Loucy (cell line): ENCODE measurements around the gene RAET1G.
"Not testable (repeated sequence)": the region's sequence is repeated elsewhere in the genome, so short reads cannot be mapped to it uniquely, and the experiment has no call there.

ENCODE experiments used
- H2AFZ ChIP-seq: fragments of 200-600 bp; sonication (generic); 2 replicates; pipeline ENCODE4 v1.6.0; 2016; ENCODE audit warnings: antibody characterized with exemption, mild to moderate bottlenecking, low read length, moderate library complexity
- H3F3A ChIP-seq: fragments of 200-600 bp; 2 replicates; pipeline ENCODE4 v1.6.0; 2016; ENCODE audit warnings: antibody characterized with exemption, low read depth, mild to moderate bottlenecking
- H3K27me3 ChIP-seq: fragments of 200-600 bp; sonication (generic); 2 replicates; pipeline ENCODE4 v1.6.1; 2014; ENCODE audit warnings: low read length, mild to moderate bottlenecking; ENCODE audit not compliant: insufficient read depth, poor library complexity, severe bottlenecking
- H3K36me3 ChIP-seq: fragments of 200-600 bp; sonication (generic); 2 replicates; pipeline ENCODE4 v1.6.1; 2016; ENCODE audit warnings: low read length; ENCODE audit not compliant: insufficient read depth
- H3K4me1 ChIP-seq: fragments of 200-600 bp; sonication (generic); 2 replicates; pipeline ENCODE4 v1.5.1; 2014; ENCODE audit warnings: low read length, mild to moderate bottlenecking; ENCODE audit not compliant: insufficient read depth, poor library complexity, severe bottlenecking
- H3K4me2 ChIP-seq: fragments of 200-600 bp; sonication (generic); 2 replicates; pipeline ENCODE4 v1.6.0; 2014; ENCODE audit warnings: antibody characterized with exemption, low read length, low read depth, mild to moderate bottlenecking; ENCODE audit not compliant: poor library complexity, severe bottlenecking
- H3K4me3 ChIP-seq: fragments of 200-600 bp; sonication (generic); 2 replicates; pipeline ENCODE4 v1.5.1; 2014; ENCODE audit warnings: low read length, mild to moderate bottlenecking, mixed read lengths; ENCODE audit not compliant: poor library complexity, severe bottlenecking
- H3K79me2 ChIP-seq: fragments of 200-600 bp; sonication (generic); 2 replicates; pipeline ENCODE4 v1.6.1; 2014; ENCODE audit warnings: low read length; ENCODE audit not compliant: insufficient read depth
- H3K9ac ChIP-seq: fragments of 200-600 bp; sonication (generic); 2 replicates; pipeline ENCODE4 v1.6.0; 2014; ENCODE audit warnings: mild to moderate bottlenecking, low read depth, low read length, moderate library complexity; ENCODE audit not compliant: poor library complexity, severe bottlenecking
- H3K9me2 ChIP-seq: fragments of 200-600 bp; sonication (generic); replicated peaks from 2 replicates; pipeline ENCODE4 v1.6.1; 2016; ENCODE audit warnings: low read depth, low read length, mixed read lengths
- H3K9me3 ChIP-seq: fragments of 200-600 bp; sonication (generic); 2 replicates; pipeline ENCODE4 v1.6.1; 2014; ENCODE audit warnings: mild to moderate bottlenecking, antibody characterized with exemption, low read length, low read depth; ENCODE audit not compliant: insufficient read depth
- H4K20me1 ChIP-seq: fragments of 200-600 bp; sonication (generic); 2 replicates; pipeline ENCODE4 v1.6.0; 2014; ENCODE audit warnings: antibody characterized with exemption, low read length, mild to moderate bottlenecking; ENCODE audit not compliant: insufficient read depth, poor library complexity, severe bottlenecking
- CTCF ChIP-seq: fragments of 200-600 bp; sonication (generic); conservative IDR thresholded peaks from 2 replicates; pipeline ENCODE4 v1.5.1; 2014; ENCODE audit warnings: mild to moderate bottlenecking, antibody characterized with exemption, low read length
- EZH2phosphoT487 ChIP-seq: fragments of 200-600 bp; IDR thresholded peaks from 2 replicates; pipeline ENCODE4 v1.6.1; 2018; ENCODE audit warnings: antibody characterized with exemption, mild to moderate bottlenecking, moderate library complexity, borderline replicate concordance

RAET1G gene

GRCh38 chr6:149922642-149923326 is at the start of gene RAET1G:
Gene RAET1G (minus strand): TSS chr6:149923121. CDS start chr6:149923010, 111 bp downstream.
- Histone ChIP-seq H3K27me3 (no peaks in the 10 kb centered on the region), H3K4me3 (peak within 1 kb of the TSS; percentile 62)

GRCh38 chr6:149969635-149970034 is 46.7 kb upstream of the RAET1G start:
- Histone ChIP-seq H3F3A (no peaks in the 10 kb centered on the region), H3K79me2 (no peaks in the 10 kb centered on the region), H3K4me2 (no peak overlapping the region), H3K4me3 (no peak overlapping the region), H3K9me3 (no peaks in the 10 kb centered on the region), H3K27me3 (no peaks in the 10 kb centered on the region), H3K4me1 (peaks cover 7% of the 10 kb centered on the region), H3K9ac (no peak overlapping the region), H4K20me1 (no peaks in the 10 kb centered on the region), H2AFZ (no peak overlapping the region), H3K9me2 (no peaks in the 10 kb centered on the region), H3K36me3 (no peaks in the 10 kb centered on the region)
- TF ChIP-seq CTCF = no peak
- TF ChIP-seq EZH2phosphoT487 = no peak

More at GRCh38 chr6:149922642-149923326, at the start of gene RAET1G:
- Histone ChIP-seq H3F3A (no peaks in the 10 kb centered on the region), H3K4me2 (peak within 1 kb of the TSS; percentile 65), H2AFZ (peak within 1 kb of the TSS; percentile 22; the same call in 1 of the 2 replicates), H3K9me3 (no peaks in the 10 kb centered on the region), H4K20me1 (no peaks in the 10 kb centered on the region), H3K79me2 (no peaks in the 10 kb centered on the region), H3K9me2 (no peaks in the 10 kb centered on the region), H3K4me1 (peaks cover 8% of the 10 kb centered on the region), H3K9ac (no peak within 1 kb of the TSS), H3K36me3 (no peaks in the 10 kb centered on the region)
- no peak for TF ChIP-seq EZH2phosphoT487

- not testable (repeated sequence) for H3K9me2 ChIP-seq, H2AFZ ChIP-seq, H3K4me1 ChIP-seq, H3K4me2 ChIP-seq, H3K27me3 ChIP-seq, H3K4me3 ChIP-seq, H4K20me1 ChIP-seq, H3F3A ChIP-seq, H3K9me3 ChIP-seq, H3K9ac ChIP-seq, H3K79me2 ChIP-seq, H3K36me3 ChIP-seq
These were observed 46.0 kb upstream of the RAET1G start for GRCh38 chr6:149968909-149969308.

GRCh38 chr6:149967999-149968398 is 45.1 kb upstream of the RAET1G start:
- H4K20me1 ChIP-seq, H3K4me3 ChIP-seq, H3K27me3 ChIP-seq, H3K9me3 ChIP-seq, H3K9me2 ChIP-seq, H3K36me3 ChIP-seq, H3F3A ChIP-seq, H3K4me2 ChIP-seq, H3K4me1 ChIP-seq, H3K9ac ChIP-seq, H3K79me2 ChIP-seq, H2AFZ ChIP-seq: not testable (repeated sequence)
